CD4-positive, alpha-beta T cell treated with Interleukin-17A for 1 hour (primary cell): Measurements from ENCODE around the gene OVCA2.

Experiments used
- DNase-seq: peaks from one replicate; pipeline ENCODE4 v3.0.0-alpha.2; 2020

Gene OVCA2

DNA sequence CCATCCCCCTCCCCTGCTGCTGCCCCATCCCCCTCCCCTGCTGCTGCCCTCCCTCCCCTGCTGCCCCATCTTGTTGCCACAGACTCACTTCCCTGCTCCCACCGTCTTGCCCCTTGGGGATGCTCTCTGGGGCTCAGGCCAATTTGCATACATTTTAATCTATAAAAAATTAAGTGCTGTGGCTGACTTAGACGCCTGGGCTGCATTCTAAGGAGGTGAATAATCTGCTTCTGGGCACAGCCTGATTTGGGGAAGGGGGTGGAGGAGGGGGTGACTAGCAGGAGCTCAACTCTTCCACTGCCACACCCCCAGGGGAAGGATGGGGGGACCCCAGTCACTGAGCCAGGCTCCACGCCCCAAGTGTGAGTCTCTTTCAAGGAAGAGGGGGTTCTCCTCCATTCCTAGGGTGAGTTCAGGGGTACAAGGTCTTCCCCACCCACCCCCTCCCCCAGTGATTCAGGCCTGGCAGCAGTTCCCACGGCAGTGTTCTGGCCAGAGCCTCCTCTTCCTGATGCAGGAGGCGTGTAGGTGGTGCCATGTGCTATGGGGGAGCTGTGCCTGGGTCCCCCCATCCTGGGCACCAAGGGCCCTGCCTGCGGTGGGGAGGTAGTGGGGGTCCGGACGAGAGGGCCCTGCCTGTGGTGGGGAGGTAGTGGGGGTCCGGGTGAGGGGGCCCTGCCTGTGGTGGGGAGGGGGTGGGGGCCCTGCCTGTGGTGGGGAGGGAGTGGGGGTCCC, 6.8 kb upstream of the OVCA2 start:
- no peak for DNase-seq

DNA sequence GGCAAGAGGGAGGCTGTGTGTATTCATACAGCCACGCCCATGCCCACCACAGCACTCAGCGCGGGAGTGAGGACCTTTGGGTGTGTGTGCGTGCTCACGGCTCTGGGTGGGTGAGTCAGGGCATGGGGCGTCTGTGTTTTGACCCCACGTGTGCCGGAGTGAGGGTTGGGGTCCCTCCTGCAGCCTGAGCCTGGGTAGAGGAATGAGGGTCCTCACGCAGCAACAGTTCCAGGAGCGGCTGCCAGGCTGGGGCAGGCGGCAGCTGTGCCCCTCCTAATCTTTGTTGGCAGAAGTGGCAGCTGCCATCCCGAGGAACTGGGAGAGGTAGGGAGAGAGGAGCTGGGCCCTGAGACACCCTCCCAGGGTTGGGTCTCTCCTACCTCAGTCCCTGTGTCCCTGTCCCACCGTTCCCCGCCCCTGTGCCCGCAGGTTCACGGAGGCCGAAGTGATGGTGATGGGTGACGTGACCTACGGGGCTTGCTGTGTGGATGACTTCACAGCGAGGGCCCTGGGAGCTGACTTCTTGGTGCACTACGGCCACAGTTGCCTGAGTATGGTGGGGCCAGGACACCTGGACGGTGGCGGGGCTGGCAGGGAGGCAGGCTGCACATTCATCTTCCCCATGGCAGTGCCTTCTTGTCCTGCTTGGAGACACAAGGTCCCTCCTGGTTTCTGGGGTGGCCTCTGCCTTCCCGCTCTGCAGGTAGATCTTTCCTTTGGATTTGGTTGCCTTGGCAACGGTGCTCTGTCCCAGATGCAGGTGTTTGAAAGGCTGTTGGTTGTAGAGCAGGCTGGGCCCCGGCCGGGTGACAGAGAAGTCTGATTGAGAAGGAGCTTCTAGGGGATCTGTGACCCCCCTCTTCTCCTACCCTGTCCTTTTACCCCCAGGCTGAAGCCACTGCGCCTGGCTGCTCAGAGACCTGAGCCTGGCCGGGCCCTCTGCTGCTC, 6.0 kb upstream of the OVCA2 start:
- no peak for DNase-seq

DNA sequence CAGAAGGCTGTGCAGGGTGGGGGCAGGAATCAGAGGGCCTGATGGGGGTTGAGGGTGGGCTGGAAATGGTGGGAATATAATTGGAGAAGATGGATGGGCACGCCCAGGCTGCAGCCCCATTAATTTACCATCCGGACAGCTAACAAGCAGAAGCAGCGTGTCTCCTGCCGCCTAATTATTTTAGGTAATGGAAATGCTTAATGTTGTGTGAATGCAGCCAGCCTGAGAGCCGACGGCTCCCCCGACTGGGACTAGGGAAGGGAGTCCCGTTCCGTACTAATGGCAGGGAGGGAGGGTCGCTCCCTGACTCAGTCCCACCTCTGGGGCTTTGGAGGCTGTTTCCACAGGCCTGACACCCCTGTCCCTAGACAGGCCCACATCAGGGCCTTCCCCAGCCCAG, 4.7 kb upstream of the OVCA2 start:
- DNase-seq, result no peak

DNA sequence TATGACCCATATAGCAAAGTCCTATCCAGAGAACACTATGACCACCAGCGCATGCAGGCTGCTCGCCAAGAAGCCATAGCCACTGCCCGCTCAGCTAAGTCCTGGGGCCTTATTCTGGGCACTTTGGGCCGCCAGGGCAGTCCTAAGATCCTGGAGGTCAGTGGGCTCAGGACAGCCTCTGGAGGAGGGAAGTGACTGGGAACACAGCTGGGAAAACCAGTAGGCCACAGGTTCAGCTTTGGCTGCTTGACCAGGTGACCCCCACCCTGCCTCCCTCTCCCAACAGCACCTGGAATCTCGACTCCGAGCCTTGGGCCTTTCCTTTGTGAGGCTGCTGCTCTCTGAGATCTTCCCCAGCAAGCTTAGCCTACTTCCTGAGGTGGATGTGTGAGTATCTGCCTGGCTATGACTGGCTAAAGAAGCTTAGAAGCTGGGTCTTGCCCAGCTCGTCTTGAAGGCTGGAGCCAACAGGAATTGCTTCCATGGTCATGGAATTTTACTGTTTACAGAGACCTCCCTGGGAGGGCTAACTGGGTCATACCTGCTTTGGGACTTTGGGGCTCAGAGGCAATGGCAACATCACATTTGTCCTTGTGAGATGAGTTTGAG, 1.5 kb upstream of the OVCA2 start:
- no peak for DNase-seq

DNA sequence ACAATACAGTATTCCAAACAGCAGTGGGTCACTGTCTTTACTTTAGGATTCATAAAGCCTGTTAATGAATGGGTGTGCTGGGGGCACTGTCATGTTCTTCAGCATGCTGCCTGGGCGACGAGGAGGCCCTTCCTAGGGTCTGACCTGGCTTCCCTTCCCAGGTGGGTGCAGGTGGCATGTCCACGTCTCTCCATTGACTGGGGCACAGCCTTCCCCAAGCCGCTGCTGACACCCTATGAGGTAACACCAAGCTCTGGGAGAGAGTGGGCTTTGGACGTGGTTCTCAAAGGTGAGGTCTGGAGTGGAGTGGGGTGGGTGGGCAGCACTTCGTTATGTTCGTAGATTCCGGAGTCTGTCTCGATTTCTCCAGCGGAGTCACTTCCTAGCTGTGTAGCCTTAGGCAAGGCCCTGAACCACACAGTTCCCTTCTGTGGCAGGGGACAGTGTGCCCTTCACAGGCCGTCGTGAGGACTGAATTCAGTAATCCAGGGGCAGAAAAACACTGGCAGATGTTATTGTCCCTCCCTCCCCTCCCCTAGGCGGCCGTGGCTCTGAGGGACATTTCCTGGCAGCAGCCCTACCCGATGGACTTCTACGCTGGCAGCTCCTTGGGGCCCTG, 771 bp upstream of the OVCA2 start:
- DNase-seq, result no peak

DNA sequence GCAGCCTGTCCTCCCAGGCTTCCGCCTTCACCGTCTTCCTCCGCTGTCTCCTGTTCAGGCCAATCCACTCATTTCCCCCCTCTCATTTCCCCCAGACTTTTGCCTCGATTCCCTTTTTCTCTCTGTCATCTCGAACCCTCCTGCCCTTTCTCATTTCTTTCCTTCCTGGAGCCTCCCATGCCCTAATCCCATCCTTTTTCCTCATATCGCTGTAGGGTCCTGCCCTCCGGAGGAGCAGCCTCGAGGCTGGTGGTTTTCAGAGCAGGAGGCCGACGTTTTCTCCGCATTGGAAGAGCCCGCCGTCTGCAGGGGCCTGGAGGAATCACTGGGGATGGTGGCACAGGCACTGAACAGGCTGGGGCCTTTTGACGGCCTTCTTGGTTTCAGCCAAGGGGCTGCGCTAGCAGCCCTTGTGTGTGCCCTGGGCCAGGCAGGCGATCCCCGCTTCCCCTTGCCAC, 597 bp downstream of the OVCA2 start:
- no peak for DNase-seq

DNA sequence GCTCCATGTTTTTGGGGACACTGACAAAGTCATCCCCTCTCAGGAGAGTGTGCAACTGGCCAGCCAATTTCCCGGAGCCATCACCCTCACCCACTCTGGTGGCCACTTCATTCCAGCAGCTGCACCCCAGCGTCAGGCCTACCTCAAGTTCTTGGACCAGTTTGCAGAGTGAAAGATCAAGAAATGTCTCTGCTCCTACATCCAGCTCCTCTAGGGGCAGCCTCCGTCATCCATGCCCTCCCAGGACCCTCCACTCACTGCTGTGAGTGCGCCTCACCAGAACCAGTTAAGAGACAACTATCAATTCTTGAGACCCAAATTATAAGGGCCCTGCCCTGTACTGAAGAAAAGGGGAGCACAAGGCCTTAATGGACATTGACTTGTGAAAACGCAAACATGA, 1.1 kb downstream of the OVCA2 start:
- DNase-seq, result no peak

DNA sequence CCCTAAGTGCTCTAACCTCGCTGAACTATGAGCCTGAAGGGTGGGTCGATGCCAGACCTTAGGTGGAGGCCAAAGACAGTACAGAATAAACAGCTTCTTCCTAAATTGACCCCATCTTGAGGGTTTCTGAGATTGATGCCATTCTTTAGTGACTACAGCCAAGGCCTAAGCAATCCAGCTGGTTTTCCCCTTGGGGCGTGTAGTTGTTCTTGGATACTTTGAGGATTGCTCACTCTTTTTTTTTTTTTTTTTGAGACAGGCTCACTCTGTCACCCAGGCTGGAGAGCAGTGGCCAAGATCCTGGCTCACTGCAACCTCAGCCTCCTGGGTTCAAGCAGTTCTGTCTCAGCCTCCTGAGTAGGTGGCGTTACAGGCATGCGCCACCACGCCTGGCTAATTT, 2.0 kb downstream of the OVCA2 start:
- no peak for DNase-seq

DNA sequence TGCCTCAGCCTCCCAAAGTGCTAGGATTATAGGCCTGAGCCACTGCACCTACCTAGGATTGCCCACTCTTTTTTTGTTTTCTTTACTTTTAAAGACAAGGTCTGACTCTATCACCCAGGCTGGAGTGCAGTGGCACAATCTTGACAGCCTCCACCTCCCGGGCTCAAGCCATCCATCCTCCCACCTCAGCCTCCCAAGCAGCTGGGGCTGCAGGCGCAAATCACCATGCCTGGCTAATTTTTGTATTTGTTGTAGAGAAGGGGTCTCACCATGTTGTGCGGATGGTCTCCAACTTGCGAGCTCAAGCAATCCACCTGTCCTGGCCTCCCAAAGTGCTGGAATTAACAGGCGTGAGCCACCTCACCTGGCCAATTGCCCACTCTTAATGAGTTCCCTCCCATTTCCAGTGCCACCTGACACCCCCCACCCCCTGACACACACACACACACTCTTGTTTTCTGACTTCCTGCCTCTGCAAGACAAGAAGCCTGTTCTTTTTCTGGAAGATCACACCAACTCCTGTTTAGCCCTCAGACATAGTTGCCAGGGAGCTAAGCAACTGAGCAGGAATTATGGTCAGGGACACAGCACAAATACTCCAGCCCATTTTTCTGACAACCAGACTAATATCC, 2.6 kb downstream of the OVCA2 start:
- DNase-seq, result no peak

DNA sequence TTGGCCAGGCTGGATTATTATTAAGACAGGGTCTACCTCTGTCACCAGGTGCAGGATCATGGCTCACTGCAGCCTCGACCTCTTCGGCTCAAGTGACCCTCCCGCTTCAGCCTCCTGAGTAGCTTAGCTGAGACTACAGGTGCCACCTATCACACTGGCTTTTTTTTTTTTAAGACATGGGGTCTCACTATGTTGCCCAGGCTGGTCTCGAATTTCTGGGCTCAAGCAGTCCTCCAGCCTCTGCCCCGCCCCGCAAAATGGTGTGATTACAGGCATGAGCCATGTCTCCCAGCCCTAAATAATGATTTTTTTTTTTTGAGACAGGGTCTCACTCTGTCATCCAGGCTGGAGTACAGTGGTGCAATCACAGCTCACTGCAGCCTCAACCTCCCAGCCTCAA, 5.8 kb downstream of the OVCA2 start:
- DNase-seq, result no peak

DNA sequence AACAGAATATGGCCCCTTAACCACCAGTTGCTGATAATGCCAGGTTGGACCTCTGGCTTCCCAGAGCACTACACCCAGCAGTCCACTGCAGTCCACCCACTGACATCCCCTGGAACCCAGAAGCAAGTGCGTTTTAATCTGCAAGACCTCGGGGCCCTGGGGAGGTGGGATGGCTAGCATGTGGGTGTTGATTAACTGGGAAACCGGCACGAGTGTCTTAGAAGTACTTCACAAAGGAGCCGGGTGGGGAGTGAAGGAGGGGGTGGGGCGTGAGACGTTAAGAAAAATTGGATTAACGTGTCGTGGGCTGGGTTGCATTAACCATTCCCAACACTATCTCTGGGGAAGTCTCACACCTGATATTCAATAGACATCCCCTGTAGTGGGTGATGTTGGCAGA, 7.0 kb downstream of the OVCA2 start:
- DNase-seq, result no peak

DNA sequence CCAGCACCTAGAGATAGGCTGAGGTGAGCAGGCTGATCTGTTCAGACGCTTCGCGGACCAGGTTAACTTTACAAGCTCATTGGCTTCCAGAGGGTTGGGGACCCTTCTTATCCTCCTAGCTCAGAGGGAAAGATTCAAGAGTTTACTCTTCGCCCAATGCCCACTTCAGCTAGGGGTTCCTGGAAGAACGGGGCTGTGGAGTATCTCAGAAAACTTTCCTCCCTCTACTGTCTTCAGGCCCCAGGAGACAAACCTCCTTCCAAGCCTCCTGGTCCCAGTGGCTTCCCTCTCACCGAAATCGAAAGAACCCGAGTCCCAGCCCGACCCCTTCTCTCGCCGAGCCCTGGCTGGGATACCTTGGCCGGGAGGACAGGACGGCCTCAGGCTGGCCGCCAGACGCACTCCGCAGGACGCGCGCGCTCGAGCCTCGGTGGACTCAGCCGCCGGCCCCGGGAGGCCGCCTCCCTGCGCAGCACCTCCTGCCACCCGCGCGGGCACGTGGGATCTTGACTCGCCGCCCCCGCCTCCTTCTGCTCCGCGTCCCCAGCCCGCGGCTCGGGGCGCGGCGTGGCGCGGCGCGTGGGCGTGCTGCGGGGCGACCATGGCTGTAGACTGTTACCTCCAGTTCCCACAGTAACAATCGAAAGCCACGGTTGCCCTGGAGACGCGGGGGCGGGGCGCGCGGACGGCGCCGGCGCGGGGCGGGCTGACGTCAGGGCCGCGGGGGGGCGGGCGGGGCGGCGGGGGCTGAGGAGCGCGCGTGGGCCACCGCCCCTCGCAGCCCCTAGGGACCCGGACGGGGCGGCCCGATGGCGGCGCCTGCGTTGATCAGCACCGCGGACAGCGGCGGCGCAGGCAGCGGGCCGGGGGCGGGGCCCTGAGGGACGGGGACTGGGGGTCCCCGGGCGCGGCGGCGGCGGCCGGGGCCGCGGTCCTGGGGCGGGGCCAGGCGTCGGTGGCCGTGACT, 7.8 kb downstream of the OVCA2 start:
- peak; percentile 95 for DNase-seq

DNA sequence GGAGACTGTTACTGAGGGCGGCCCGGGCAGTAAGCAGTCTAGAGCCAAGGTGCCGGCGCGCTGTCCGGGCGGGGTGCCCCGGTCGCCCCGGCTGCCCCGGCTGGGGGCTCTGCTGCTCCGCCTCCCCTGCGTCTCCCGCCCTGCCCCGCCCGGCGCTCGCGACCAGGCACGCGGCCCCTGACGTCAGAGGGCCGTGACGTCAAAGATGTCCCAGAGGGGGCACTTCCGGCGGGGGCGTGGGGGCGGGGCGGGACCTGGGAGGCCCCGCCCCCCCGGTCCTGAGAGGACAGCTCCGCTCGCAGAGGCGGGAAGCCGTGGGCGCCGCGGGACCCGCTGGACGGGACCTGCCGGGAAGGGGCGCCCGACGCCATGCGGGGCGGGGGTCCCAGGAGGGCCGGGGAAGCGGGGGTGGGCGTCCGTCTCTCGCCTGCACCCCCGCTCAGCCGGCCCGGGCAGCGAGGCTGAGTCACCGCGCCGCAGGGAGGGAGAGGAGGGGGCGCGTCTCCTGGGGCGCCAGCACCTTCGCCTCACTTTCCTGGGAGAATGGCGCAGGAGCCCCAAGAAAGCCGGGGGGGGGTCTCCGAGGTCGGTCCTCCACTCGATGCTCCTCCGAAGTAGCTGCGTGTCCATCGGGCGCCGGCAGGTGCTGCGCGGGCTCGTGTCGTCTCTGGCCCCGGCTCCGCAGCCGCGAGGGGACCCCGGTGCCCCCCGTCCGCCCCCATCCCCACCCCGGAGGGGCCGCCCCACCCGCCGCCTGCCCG, 8.7 kb downstream of the OVCA2 start:
- DNase-seq, result peak; percentile 84

DNA sequence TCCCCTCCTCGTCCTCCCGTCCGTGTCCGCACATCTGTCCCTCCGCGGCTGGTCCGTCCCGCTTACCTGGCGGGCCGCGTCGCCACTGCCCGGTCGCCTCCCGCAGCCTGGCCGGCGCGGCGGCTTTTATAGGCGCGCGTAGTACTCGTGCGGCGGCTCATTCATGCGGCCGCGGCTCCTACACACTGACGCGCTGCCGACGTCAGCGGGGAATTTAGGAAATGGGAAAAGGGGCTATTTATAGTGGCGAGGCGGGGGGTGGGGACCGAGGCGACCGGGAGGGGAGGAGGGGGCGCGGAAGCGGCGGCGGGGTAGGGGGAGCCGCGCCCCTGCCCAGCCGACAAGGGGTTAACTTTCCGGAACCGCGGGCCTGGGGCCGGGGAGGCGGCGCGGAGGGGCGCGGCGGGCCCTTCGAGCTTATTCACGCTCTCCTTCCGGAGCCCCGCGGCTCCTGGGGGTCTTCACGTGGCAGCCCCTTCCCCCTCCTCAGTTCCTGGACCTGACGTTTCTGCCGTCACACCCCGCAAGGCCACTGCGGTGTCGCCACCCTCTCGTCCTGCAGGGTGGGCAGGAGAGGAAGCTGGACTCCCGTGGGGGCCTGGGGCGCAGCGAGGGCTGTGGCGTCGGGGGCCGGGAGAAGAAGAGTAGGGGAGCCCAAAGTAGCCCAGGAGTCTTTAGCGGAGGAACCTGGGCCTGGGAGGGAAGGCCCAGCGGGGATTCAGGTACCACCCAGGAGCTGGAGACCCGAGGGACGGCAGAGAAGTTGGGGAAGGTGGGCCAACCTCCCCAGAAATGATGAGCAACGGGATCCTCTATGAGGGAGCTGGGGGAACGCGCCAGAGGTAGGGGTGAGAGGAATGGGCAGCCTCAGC, 9.5 kb downstream of the OVCA2 start:
- DNase-seq, result no peak

DNA sequence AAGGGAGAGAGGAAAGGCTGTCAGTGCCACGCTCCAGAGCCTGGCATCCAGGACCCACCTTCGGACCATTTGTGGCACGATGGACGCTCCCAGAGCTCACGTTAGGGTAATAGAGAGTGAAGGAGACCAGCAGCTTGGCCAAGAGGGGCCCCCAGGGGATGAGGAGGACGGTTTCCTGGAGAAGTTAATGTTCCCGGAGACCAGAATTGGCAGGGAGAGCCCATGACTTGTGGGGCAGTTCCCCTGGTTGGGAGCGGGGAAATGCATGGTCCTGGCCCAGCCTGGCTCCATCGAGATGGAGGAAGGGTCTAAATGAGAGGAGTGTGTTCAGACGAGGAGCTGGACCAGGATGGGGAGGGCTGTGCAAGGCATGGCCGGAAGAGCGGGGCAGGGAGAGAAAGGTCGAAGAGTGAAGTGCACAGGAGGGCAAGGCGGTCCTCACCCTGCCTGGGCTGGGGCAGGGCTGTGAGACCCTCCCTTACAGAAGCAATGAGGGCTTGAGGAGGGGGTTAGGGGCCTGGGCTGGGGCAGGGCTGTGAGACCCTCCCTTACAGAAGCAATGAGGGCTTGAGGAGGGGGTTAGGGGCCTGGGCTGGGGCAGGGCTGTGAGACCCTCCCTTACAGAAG, 10.2 kb downstream of the OVCA2 start:
- DNase-seq, result no peak

DNA sequence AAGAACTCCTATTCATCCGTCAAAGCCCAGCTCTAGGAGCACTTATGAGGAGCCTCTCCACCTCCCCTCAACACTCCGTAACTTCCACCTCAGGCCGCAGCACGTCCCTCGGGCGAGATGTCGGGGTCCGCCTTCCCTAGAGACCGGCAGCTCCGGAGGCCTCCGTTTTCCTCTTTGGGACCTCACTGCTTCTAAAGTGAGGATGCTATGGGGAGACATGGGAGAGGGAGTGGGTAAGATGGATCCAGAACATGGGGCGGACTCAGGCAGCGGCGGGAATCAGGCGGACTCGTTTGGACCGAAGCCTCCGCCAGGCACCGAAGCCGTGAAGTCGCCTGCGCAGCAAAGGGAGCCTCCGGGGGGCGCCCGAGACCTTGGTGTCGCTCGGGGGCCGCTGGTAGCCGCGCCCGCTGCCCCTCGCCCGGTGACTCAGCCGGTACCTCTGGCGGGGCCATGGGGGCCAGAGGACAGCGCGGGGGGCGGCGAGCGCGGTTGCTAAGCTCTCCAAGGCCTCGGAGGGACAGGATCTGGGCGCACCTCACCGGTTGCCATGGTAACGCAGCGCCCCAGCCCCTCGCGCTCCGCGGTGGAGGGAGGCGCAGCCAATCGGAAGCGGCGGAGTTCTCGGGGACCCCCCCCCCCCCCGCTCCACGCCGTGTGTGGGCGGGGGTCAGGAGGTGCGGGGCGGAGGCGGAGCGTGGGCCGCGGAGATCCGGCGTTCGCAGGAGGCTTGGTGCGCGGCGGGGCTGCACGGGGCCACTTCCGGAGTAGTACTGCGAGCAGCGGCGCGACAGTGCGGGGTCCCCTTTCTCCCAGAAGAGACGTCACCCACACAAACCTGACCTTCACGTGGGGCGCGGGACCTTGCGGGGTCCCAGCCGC, 11.8 kb downstream of the OVCA2 start:
- peak; percentile 89 for DNase-seq

DNA sequence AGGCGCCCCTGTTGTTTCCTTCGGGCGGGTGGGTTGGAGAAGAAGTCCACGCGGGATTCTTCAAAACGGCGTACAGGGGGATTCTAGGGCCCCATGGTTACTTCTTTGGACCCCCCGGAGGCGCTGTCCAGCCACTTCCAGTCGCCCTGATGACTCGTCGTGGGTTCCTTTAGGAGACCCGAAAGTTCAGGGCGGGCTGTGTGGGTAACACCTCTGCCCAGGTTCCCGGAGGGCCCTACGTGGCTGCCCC, 12.4 kb downstream of the OVCA2 start:
- DNase-seq, result no peak

DNA sequence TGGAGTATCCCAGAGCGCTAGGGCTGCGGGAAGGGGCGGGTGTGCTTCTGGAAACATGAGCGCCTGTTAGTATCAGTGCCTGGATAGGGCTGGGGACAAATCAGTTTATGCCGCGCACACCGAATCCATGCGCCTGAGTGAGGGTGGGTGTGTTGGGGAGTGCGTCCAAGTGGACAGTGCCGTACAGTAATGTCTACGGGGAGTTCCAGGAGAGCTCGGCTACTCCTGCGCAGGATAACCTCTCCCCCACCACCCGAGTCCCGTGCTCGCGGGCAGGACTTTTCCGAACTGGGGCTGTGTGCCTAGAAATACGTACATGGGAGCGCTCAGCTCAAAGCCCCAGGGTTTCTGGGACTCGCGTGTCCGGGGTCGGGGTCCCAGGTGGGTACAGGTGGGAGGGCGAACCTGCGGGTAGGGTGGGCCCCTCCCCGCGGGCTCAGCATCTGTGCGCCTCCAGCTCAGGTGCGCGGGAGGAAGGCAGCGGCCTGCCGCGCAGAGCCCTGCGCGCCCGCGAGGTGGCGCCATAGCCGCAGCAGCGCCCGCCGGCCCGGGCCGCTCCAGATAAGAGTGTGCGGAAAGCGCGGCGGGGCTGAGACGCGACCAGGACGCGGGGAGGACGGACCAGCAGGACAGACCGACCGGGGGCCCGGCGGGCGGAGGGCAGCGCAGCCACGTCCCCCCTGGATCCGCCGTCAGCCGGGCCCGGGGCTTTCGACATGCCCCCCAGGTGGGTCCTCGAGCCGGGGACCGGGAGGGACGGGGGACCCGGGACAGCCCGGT, 12.9 kb downstream of the OVCA2 start, which contains the start of gene HIC1:
Gene HIC1 (plus strand): TSS at position 592 of the 780 bp plus-strand sequence. CDS start 1,588 bp downstream, outside the sequence.
- DNase-seq, result peak; percentile 82
